PC-3 (cell line): ENCODE data around the gene PCTP. TPM values are rescaled to one million over a fixed set of nuclear protein-coding genes. Genes with fewer than 3 reads are reported as not detected.
A peak's percentile ranks its signal among the peaks of the same experiment; 100 is the strongest.

ENCODE experiments used
- ATAC-seq: fragments of 200-7000 bp; cut with Tn5 transposase; 2 replicates; pipeline ENCODE4 v1.9.1; 2020; ENCODE audit warnings: mild to moderate bottlenecking, moderate library complexity
- BruUV-seq: library from RNA; stranded (reverse); fragments of 400-500 nt; replicated peaks from 2 replicates; lab custom pipeline; 2021; lab: Mats Ljungman, UMichigan
- CTCF ChIA-PET: fragments of 300-600 bp; sonication (Branson Sonifier 250); formaldehyde crosslinking; loops from one replicate; lab custom pipeline; 2022; ENCODE audit warnings: antibody characterized with exemption; lab: Charles Lee
- POLR2A ChIA-PET: fragments of 300-600 bp; sonication (Branson Sonifier 250); formaldehyde crosslinking; loops from one replicate; lab custom pipeline; 2022; ENCODE audit warnings: antibody characterized with exemption; ENCODE audit not compliant: unreplicated experiment; lab: Charles Lee
- DNase-seq: peaks from one replicate; pipeline ENCODE4 v3.0.0-alpha.2; 2015
- H2AFZ ChIP-seq: fragments of 300-600 bp; sonication (generic); 2 replicates; pipeline ENCODE4 v1.6.0; 2016; ENCODE audit warnings: antibody characterized with exemption, low read length
- H3F3A ChIP-seq: fragments of 300-600 bp; sonication (generic); one replicate; pipeline ENCODE4 v1.6.0; 2017; ENCODE audit warnings: antibody characterized with exemption, low read length, control low read depth, mild to moderate bottlenecking; ENCODE audit not compliant: unreplicated experiment
- H3K27ac ChIP-seq: fragments of 300-600 bp; sonication (generic); 2 replicates; pipeline ENCODE4 v1.5.1; 2016; ENCODE audit warnings: mild to moderate bottlenecking, low read length
- H3K27me3 ChIP-seq: fragments of 300-600 bp; sonication (generic); 2 replicates; pipeline ENCODE4 v1.6.1; 2016; ENCODE audit warnings: low read length, mixed read lengths
- H3K36me3 ChIP-seq: fragments of 300-600 bp; sonication (generic); 2 replicates; pipeline ENCODE4 v1.6.1; 2016; ENCODE audit warnings: low read depth, mixed run types, low read length, mixed read lengths
- H3K4me1 ChIP-seq: fragments of 300-600 bp; sonication (generic); 2 replicates; pipeline ENCODE4 v1.5.1; 2016; ENCODE audit warnings: low read length; ENCODE audit not compliant: insufficient read depth
- H3K4me2 ChIP-seq: fragments of 300-600 bp; sonication (generic); 2 replicates; pipeline ENCODE4 v1.6.0; 2016; ENCODE audit warnings: low read length
- H3K4me3 ChIP-seq: fragments of 300-600 bp; sonication (generic); 2 replicates; pipeline ENCODE4 v1.5.1; 2016; ENCODE audit warnings: mild to moderate bottlenecking, low read length, mixed read lengths
- H3K79me2 ChIP-seq: fragments of 300-600 bp; sonication (generic); 2 replicates; pipeline ENCODE4 v1.6.1; 2017; ENCODE audit warnings: low read length, mixed read lengths
- H3K9ac ChIP-seq: fragments of 300-600 bp; sonication (generic); 2 replicates; pipeline ENCODE4 v1.6.0; 2016; ENCODE audit warnings: mild to moderate bottlenecking, low read length
- H3K9me2 ChIP-seq: fragments of 300-600 bp; sonication (generic); replicated peaks from 2 replicates; pipeline ENCODE4 v1.6.1; 2016; ENCODE audit warnings: mixed run types, low read length, mixed read lengths
- H3K9me3 ChIP-seq: fragments of 300-600 bp; sonication (generic); 2 replicates; pipeline ENCODE4 v1.6.1; 2016; ENCODE audit warnings: low read length, mixed read lengths
- H4K20me1 ChIP-seq: fragments of 300-600 bp; sonication (generic); 2 replicates; pipeline ENCODE4 v1.6.1; 2016; ENCODE audit warnings: low read length, mixed read lengths
- EZH2 ChIP-seq: fragments of 300-600 bp; sonication (generic); IDR thresholded peaks from one replicate; pipeline ENCODE4 v1.6.1; 2017; ENCODE audit warnings: antibody characterized with exemption, mild to moderate bottlenecking, low read length; ENCODE audit not compliant: unreplicated experiment
- EZH2phosphoT487 ChIP-seq: fragments of 300-600 bp; sonication (generic); IDR thresholded peaks from 2 replicates; pipeline ENCODE4 v1.6.1; 2018; ENCODE audit warnings: mild to moderate bottlenecking, antibody characterized with exemption, low read length, borderline replicate concordance
- intact Hi-C: fragments of 100-400 bp; cut with micrococcal nuclease; formaldehyde crosslinking; loops from 2 replicates; pipeline ENCODE4 v1.9.0; 2023
- total RNA-seq: library from RNA; depleted of rRNA; stranded (reverse); fragments of >200 nt; gene quantifications from 2 replicates; pipeline ENCODE4 v1.2.3, GENCODE V29; 2014
- TF ChIP-seq, protein P1 (sequence below): fragments of 300-600 bp; sonication (generic); conservative IDR thresholded peaks from 2 replicates; pipeline ENCODE4 v1.5.1; 2017; ENCODE audit warnings: antibody characterized with exemption, low read depth, mild to moderate bottlenecking, low read length

The PCTP gene
- total RNA-seq, 1 experiment from 2014 or later: 17.6 TPM

DNA sequence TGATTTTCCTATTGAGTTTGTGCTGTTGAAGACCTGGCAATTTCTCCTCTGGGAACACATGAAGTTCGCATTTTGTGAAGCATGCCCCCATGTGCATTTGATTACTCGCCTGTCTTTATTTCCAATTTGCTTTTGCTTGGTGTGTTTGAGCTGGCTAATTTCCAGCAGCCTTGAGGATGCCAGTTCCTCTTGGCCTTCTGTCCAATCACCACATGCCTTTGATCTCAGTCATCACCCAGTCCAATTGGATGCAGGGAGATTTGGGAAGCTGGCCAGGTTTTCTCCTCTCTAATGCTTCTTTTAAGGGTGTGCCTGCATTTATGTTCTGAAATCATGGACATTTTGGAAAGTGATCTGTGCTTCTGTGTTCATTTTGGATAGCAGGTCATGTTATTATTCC lies 24.4 kb upstream of the PCTP start:
- Histone ChIP-seq H3K9me2 (no peaks in the 10 kb centered on the region), H3K4me1 (peaks cover 6% of the 10 kb centered on the region; the same call in 1 of the 2 replicates), H3K27me3 (peaks cover 37% of the 10 kb centered on the region), H2AFZ (no peak overlapping the region), H3K79me2 (no peaks in the 10 kb centered on the region), H3K9ac (no peak overlapping the region), H4K20me1 (no peaks in the 10 kb centered on the region), H3K4me3 (no peak overlapping the region), H3K27ac (no peak overlapping the region), H3K9me3 (no peaks in the 10 kb centered on the region), H3K4me2 (no peak overlapping the region), H3F3A (no peaks in the 10 kb centered on the region), H3K36me3 (no peaks in the 10 kb centered on the region)
- intact Hi-C loops: no loop called here
- CTCF ChIA-PET: no interaction called here
- TF ChIP-seq EZH2phosphoT487: no peak
- TF ChIP-seq, protein P1, sequence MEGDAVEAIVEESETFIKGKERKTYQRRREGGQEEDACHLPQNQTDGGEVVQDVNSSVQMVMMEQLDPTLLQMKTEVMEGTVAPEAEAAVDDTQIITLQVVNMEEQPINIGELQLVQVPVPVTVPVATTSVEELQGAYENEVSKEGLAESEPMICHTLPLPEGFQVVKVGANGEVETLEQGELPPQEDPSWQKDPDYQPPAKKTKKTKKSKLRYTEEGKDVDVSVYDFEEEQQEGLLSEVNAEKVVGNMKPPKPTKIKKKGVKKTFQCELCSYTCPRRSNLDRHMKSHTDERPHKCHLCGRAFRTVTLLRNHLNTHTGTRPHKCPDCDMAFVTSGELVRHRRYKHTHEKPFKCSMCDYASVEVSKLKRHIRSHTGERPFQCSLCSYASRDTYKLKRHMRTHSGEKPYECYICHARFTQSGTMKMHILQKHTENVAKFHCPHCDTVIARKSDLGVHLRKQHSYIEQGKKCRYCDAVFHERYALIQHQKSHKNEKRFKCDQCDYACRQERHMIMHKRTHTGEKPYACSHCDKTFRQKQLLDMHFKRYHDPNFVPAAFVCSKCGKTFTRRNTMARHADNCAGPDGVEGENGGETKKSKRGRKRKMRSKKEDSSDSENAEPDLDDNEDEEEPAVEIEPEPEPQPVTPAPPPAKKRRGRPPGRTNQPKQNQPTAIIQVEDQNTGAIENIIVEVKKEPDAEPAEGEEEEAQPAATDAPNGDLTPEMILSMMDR: no peak
- TF ChIP-seq EZH2: no peak
- DNase-seq: peak; percentile 70
- ATAC-seq: no peak; the same call in 1 of the 2 replicates
- POLR2A ChIA-PET: no interaction called here
- BruUV-seq: no TSS peak

DNA sequence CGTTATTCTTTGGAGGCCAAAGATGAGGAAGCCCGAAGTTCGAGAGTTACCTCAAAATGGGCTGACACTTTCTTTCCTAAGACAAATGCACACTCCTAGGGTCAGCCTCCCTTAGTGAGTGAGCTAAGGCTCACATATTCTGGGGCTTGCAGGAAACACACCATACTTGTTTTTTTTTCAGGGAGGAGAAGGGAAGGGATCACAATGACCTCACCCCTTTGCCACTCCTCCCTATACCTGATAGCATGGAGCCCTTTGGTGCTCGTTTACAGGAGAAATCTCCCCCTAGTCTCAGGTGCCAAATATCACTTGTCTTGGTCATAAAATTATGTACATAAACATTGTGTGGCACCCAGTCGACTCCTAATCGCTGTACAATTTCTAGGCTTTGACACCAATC lies 23.6 kb upstream of the PCTP start:
- CTCF ChIA-PET: no interaction called here
- TF ChIP-seq EZH2phosphoT487 (no peak), EZH2 (no peak)
- TF ChIP-seq, protein P1: no peak
- no peak for ATAC-seq

DNA sequence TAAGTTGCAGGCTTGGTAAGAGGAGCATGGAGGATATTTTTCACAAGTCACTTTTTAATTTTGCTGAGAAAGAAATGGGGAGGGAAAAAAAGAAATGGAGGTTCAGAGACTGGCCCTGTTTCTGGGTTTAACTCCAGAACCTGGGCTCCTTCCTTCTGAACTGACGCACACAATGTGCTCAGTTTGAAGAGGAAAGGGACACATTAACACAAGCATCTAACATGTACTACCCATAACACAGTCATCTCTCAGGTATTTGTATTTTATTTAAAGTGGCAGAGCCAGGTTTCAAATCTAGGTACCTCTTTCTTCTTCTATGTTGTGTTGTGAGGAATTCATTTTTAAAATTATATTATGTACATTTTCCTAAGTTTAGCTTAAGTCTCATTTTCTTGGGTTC lies 22.9 kb upstream of the PCTP start:
- H3K27me3 ChIP-seq: peaks cover 22% of the 10 kb centered on the region; the same call in 1 of the 2 replicates
- no peak overlapping the region for H3K4me2 ChIP-seq
- DNase-seq (peak; percentile 30), ATAC-seq (no peak)
- ChIA-PET CTCF (no interaction called here), POLR2A (no interaction called here)
- BruUV-seq: no TSS peak
- no peaks in the 10 kb centered on the region for H3K79me2 ChIP-seq
- TF ChIP-seq, protein P1: no peak
- TF ChIP-seq EZH2phosphoT487 (no peak), EZH2 (no peak)
- peaks cover 14% of the 10 kb centered on the region for H3K4me1 ChIP-seq
- intact Hi-C loops: no loop called here
- H3K9me3 ChIP-seq: no peaks in the 10 kb centered on the region
- H3K27ac ChIP-seq: no peak overlapping the region
- H2AFZ ChIP-seq: no peak overlapping the region
- no peaks in the 10 kb centered on the region for H3K9me2 ChIP-seq
- no peak overlapping the region for H3K4me3 ChIP-seq
- no peak overlapping the region for H3K9ac ChIP-seq
- H3F3A ChIP-seq: no peaks in the 10 kb centered on the region
- H4K20me1 ChIP-seq: no peaks in the 10 kb centered on the region
- H3K36me3 ChIP-seq: no peaks in the 10 kb centered on the region

More for the DNA sequence above, 23.6 kb upstream of the PCTP start:
- Histone ChIP-seq H4K20me1 (no peaks in the 10 kb centered on the region), H3K9me3 (no peaks in the 10 kb centered on the region), H3K9me2 (no peaks in the 10 kb centered on the region), H3F3A (no peaks in the 10 kb centered on the region), H2AFZ (no peak overlapping the region), H3K4me2 (no peak overlapping the region), H3K36me3 (no peaks in the 10 kb centered on the region), H3K27ac (no peak overlapping the region), H3K4me3 (no peak overlapping the region), H3K4me1 (peaks cover 8% of the 10 kb centered on the region; the same call in 1 of the 2 replicates), H3K9ac (no peak overlapping the region), H3K27me3 (peaks cover 29% of the 10 kb centered on the region), H3K79me2 (no peaks in the 10 kb centered on the region)
- BruUV-seq: no TSS peak
- POLR2A ChIA-PET: no interaction called here
- intact Hi-C loops: no loop called here
- no peak for DNase-seq
